Posterior vena cava (tissue), 2 donors: Measurements from ENCODE around the gene GSTA1. TPM values are rescaled to one million over a fixed set of nuclear protein-coding genes. Genes with fewer than 3 reads are reported as not detected.
"Not testable (repeated sequence)": the region's sequence is repeated elsewhere in the genome, so short reads cannot be mapped to it uniquely, and the experiment has no call there.

Experiments
- DNase-seq: peaks from one replicate; pipeline ENCODE4 v3.0.0-alpha.2; 2020; ENCODE audit warnings: low spot score
- intact Hi-C, 2 donors: fragments of 100-400 bp; cut with DNase I; formaldehyde crosslinking; loops; one replicate each; pipeline versions ENCODE4 v1.14.1 to v1.14.2; 2022 to 2023
- total RNA-seq, 2 donors: library from RNA; stranded (reverse); fragmentation: NEBNext Ultra II Directional; extraction: Animal tissue kit (Norgen Biotek cat#: 25700); gene quantifications; one replicate each; pipeline ENCODE4 v1.2.1, GENCODE V29; 2021
- donor health status: DM: yes; HTN: yes; CAD: no.
- donor health status: DM: yes; HTN: yes; CAD: no.

Gene GSTA1
- total RNA-seq, 2 donors from 2014 or later: not detected

- intact Hi-C loops, DNase-seq: not testable (repeated sequence)
Observed at GRCh38 chr6:52763322-52763916, 40.2 kb downstream of the GSTA1 start, which contains the start of gene GSTA2. Gene GSTA2, minus strand, starts transcription at chr6:52763475. Its CDS starts 5,528 bp downstream, at chr6:52757947.

- DNase-seq, intact Hi-C loops: not testable (repeated sequence)
Observed at GRCh38 chr6:52761673-52762491, 41.7 kb downstream of the GSTA1 start.

- intact Hi-C loops: no loop called here
- no peak for DNase-seq
Observed at GRCh38 chr6:52760105-52760765, 43.4 kb downstream of the GSTA1 start.

GRCh38 chr6:52759085-52759484, 44.5 kb downstream of the GSTA1 start:
- no peak for DNase-seq
- intact Hi-C loops: no loop called here

- intact Hi-C loops, DNase-seq: not testable (repeated sequence)
Observed at GRCh38 chr6:52757651-52758338, 45.8 kb downstream of the GSTA1 start.

- intact Hi-C loops: no loop called here
- DNase-seq: no peak
Observed at GRCh38 chr6:52754443-52754842, 49.2 kb downstream of the GSTA1 start.

GRCh38 chr6:52753137-52753536, 50.5 kb downstream of the GSTA1 start:
- DNase-seq, intact Hi-C loops: not testable (repeated sequence)

DNA sequence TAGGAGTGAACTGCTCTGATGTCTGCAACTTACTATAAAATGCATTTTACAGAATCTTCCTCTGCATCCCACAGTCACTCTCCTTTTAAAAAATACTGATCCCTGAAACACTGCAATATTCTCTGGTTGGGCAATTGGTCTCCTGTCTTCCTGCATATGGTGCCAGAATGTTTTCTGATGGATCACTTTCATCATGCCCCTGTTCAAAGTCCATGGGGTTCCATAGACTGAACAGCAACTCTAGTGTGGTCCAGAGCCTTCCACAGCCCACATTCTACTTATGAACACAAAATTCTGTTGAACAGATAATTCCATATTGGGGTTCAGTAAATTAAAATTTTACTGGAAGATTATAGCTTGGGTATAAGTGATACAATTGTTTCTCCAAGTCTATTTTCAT, 51.3 kb downstream of the GSTA1 start:
- intact Hi-C loops: no loop called here
- DNase-seq: no peak

- intact Hi-C loops: no loop called here
- no peak for DNase-seq
Observed at GRCh38 chr6:52749556-52750152, 54.0 kb downstream of the GSTA1 start.

GRCh38 chr6:52747301-52747700, 56.3 kb downstream of the GSTA1 start:
- intact Hi-C loops, DNase-seq: not testable (repeated sequence)

DNA sequence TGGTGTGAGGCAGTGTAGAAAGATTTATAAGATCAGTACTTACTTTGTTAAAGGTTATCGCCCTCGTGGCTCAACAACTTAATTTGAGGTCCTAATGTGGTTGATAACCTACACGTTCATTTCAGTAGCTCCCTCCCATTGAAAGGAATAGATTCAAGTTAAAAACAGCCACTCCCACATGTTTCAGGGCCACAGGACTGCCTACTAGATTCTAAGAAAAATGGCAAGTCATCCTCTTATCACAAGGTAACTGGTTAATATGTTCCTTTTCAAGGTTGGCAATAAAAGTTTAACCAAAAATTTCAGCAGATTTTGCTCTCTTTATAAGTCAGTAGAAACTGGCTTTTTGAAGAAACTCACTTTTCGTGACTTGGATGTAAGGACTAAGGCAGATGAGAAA, 57.4 kb downstream of the GSTA1 start:
- no peak for DNase-seq
- intact Hi-C loops: no loop called here

DNA sequence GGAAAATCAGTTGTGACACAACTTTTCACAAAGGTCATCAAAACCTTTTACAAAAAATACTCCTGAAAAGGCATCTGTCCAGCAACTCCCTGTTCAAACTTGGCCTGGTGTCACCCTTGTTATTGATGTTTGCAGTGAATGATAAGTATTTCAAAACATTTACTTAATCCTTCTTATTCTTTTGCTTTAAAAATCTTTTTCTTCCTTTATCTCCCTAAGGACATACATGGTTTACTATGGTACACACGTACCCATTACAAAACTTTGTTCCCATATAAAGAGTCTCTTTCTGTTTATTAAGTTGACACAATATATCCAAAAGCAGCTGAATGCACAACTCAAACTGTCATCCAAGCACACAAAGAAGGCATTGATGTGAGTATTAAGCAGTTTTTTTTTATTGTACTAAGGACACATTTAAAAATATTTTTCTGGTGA, 57.8 kb downstream of the GSTA1 start:
- intact Hi-C loops: no loop called here
- DNase-seq: no peak

- intact Hi-C loops: no loop called here
Observed at GRCh38 chr6:52741872-52742271, 61.7 kb downstream of the GSTA1 start.

More at GRCh38 chr6:52741872-52742271, 61.7 kb downstream of the GSTA1 start:
- no peak for DNase-seq

Other genes starting within 250 kb of the GSTA1 start
- 10 to 100 TPM; 40.8 to 46.9 TPM for gene TRAM2, start 226.8 kb downstream of the GSTA1 start, total RNA-seq
- 10 to 100 TPM; 17.9 to 25.2 TPM for gene TMEM14A, start 132.7 kb downstream of the GSTA1 start, total RNA-seq
- not detected for gene GSTA2, start 40.3 kb downstream of the GSTA1 start, total RNA-seq
- gene GSTA5, start 37.0 kb upstream of the GSTA1 start, total RNA-seq: not detected
- gene GSTA3, start 105.9 kb upstream of the GSTA1 start, total RNA-seq: not detected
- 10 to 100 TPM; 13.1 to 26.2 TPM for gene GSTA4, start 191.5 kb upstream of the GSTA1 start, total RNA-seq